IPS-11a (cell line): ENCODE data around the gene PTPRD.
"Not testable (repeated sequence)": the region's sequence is repeated elsewhere in the genome, so short reads cannot be mapped to it uniquely, and the experiment has no call there.

Source experiments
- H3K4me3 ChIP-seq: one replicate; pipeline ENCODE4 v1.5.1; 2013; ENCODE audit warnings: low read depth, low read length, control low read depth

Gene PTPRD

DNA sequence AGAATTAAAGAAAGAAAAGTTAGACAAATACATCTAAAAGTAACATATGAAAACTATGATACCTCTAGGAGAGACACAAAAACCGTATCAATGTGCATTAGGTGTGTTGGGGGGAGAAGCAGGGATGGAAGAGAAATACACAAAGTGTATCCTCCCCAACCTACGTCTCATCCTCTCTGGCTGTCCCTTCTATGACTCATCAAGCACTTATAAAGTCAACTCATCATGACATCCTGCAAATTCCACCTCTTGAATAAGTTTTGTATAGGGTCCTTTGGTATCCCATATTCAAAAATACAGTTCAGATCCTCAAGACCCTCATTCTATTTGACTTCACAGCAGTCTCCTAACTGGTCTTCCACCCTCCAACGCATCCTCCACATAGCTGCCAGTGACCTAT is 1895.7 kb downstream of the PTPRD start:
- H3K4me3 ChIP-seq: no peak overlapping the region

DNA sequence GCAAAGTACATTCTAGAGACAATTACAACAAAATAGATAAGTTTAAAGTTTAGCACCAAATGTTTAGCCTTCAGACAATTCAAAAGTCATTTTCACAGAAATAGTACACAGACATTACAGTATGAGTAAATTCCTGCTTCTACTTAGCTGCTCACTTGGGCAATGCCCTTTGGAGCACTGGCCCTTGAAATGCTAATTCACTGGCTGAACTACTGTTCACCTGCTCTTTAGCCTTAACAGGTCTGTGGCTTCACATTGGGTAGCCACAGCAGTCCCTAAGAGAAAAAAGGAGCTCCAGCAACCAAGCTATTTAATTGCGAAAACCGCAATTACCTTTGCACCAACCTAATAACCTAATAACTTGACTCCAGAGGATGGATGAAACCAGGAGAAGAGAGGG is 1897.0 kb downstream of the PTPRD start:
- H3K4me3 ChIP-seq: no peak overlapping the region

DNA sequence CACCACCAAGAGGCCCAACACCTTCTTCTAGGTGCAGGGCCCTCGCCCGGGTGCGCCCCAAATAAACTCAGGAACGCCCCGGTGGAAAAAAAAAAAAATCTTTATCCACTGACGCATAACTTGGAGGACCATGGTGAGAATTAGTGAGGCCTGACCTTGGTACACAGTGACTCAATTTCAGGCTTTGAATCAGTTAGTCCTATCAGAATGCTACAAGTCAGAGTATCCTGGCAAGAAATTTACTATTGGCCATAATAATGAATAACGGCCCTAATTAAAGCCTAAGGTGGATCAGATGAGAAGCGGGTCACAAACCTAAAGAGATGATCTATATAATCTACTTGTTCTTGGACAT is 1899.0 kb downstream of the PTPRD start:
- H3K4me3 ChIP-seq: no peak overlapping the region

- H3K4me3 ChIP-seq: no peak overlapping the region
These were observed 1899.5 kb downstream of the PTPRD start for GRCh38 chr9:8713149-8713810.

DNA sequence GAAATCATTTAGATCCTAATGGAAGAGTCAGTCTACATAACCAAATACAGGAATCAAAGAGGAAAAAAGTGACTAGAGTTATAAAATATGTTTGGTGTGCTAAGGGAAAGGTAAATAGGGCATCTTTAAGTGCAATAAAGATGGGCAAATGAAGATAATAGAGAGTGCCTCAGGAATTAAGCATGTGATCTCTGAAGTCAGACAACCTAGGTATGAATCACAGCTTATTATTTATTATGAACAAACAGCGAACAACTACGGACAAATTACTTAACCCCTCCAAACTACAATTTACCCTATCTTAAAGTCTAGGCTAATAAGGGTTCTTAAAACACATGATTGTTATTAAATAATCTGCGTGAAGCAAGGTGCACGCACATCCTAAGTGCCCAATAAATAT is 1903.1 kb downstream of the PTPRD start:
- no peak overlapping the region for H3K4me3 ChIP-seq

- H3K4me3 ChIP-seq: no peak overlapping the region
These were observed 1904.1 kb downstream of the PTPRD start for GRCh38 chr9:8708728-8709127.

DNA sequence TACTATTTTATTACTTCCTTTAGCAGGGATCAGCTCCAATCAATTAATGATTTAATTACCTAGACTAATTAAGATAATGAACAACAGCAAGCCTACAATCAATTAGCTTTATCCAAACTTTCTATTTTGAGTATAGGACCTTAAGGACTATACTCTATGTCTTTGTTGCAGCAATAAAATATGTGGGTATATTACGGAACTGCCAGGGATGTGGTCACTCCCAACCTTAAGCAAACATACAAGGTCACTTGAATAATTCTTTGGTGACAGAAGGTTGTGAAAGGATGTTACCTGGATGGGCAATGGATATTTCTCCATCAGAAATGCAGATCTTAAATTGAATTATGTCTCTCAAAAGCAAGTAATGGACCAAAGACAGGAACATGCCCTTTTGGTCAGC is 1905.8 kb downstream of the PTPRD start:
- H3K4me3 ChIP-seq: no peak overlapping the region

DNA sequence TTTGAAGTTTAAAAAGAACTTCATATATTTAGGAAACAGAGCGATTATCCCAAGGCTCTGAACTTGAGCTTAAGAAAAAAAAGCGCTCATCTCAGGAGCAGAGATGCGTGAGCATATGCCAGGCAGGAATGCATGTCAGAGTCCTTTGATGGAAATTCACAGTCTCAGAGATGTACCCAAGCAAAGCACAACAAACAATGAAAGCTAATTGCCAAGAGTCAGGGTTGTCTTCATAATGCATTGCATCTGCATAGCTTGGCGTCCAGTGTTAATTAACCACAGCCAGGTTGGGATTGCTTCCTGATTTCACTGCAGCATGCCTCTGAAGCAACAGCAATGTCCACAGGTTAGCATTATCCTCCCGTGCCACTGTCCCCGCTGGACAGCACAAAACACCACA is 1906.3 kb downstream of the PTPRD start:
- H3K4me3 ChIP-seq: no peak overlapping the region

- no peak overlapping the region for H3K4me3 ChIP-seq
These were observed 1906.9 kb downstream of the PTPRD start for GRCh38 chr9:8705861-8706260.

- H3K4me3 ChIP-seq: no peak overlapping the region
These were observed 1908.9 kb downstream of the PTPRD start for GRCh38 chr9:8703904-8704303.

DNA sequence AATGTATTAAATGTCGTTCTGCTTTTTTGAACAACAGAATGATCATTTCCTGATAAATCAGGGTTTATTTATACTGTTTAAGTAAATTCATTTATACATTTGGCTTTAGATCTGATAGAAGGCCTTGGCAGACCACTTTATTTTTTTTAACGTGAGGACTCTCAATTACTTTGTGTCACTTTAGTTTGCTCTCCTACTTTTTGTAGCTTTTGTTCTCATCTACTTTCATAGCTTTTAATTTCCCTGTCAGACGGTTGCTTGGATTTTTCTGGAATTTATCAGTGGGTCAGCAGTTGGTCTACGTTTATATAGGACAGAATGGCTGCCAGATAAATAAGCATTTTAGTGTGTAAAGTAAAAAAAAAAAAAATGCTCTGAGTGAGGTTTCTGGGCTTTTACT is 1910.9 kb downstream of the PTPRD start:
- no peak overlapping the region for H3K4me3 ChIP-seq

GRCh38 chr9:8697565-8697964 is 1915.2 kb downstream of the PTPRD start:
- not testable (repeated sequence) for H3K4me3 ChIP-seq

DNA sequence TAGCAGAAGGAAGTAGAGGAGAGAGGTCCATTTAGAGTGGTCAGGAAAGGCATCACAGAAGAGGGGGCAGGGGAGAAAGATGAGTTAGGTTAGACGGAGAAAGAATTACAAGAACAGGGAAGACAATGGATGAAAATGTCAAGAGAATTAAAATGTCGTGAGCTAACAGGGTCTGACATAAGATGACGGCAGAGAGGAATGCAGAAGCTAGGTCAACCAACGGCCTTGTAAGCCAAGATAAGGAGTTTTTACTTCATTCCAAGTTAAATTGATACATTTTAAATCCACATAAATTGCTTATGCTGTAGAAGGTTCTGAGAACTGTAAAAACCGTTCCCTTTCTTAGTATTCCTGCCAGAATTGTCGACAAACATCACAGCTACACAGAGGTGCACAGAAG is 1916.3 kb downstream of the PTPRD start:
- H3K4me3 ChIP-seq: no peak overlapping the region

- no peak overlapping the region for H3K4me3 ChIP-seq
These were observed 1917.7 kb downstream of the PTPRD start for GRCh38 chr9:8694983-8695588.

DNA sequence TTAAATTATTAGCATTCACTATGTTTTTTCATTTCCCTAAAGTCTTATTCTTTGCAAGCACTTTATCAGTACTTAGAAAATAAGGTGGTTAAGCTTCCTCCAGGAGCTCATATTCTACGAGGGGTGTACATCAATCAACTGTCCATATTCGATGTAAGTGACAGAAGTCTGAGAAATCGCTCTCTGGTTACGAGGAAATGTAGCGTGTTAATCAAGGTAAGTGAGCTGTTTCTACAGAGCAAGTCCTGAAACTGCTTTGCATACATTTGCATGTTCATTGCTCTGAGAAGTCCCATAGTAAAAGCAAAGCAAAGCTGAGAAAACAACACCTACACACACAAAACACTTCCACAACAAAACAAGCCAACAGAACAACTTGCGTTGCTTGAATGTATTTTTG is 1919.3 kb downstream of the PTPRD start:
- no peak overlapping the region for H3K4me3 ChIP-seq

GRCh38 chr9:8686516-8686915 is 1926.3 kb downstream of the PTPRD start:
- H3K4me3 ChIP-seq: no peak overlapping the region

DNA sequence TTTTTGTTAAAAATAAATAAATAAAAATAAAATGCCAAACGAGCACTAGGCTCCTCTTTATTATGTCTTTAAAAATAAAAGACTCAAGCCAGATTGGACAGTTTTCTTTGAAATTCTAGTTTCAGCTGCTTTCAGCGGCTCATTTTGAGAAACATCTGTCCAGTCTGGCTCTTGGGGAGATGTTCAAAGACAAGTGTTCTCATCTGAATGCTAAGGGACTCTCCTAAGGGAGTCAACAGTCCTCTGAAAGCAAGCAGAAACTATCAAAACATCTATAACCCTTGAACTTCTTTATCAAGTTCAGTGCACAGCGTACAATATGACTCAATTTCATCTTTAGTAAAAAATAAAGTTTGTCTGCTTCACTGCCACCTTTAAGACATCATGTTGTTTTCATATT is 1927.0 kb downstream of the PTPRD start:
- no peak overlapping the region for H3K4me3 ChIP-seq

GRCh38 chr9:8684978-8685708 is 1927.7 kb downstream of the PTPRD start:
- H3K4me3 ChIP-seq: no peak overlapping the region

- no peak overlapping the region for H3K4me3 ChIP-seq
These were observed 1929.3 kb downstream of the PTPRD start for GRCh38 chr9:8683496-8683895.

GRCh38 chr9:8680658-8681057 is 1932.1 kb downstream of the PTPRD start:
- H3K4me3 ChIP-seq: no peak overlapping the region

DNA sequence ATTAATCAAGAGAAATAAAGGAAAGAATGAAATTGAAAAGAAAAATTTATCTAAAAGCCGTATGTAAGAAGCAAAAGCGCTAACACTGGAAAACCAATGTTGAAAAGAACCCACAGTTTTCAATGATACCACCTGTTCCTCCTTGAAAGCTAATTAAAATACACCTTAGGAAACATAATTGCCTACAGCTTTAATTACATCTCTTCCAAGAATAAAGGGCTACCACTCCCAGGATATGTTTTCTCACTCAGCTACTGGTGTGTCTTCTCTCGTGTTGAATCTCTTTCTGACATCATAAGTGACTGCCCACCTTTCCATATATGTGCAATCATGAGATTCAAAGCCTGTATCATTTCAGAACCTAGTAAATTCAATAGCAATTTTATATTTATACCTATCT is 1932.6 kb downstream of the PTPRD start:
- H3K4me3 ChIP-seq: no peak overlapping the region

DNA sequence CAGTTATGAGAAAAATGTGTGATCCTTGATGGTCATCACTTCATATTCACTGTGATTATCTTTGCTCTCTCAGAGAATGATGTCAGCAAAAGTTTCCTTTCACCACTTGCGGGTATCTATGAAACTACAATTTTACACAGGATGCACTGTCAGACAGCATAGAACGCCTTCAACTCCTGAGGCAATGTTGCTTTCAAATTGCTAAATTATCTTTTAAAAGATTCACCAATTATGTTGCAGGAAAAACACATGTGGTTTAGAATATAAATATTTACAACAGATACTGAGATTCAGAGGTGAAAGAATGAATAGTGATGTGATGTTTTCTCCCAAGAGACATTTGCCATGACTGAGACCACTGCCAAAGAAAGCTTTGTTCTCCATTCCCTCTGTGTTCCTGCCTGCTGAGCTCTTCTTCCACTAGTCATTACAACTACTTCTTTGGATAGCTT is 1933.4 kb downstream of the PTPRD start:
- no peak overlapping the region for H3K4me3 ChIP-seq
